Smooth muscle cell (in vitro differentiated cells): ENCODE results near the gene FNDC3B. TPM values are rescaled to one million over a fixed set of nuclear protein-coding genes. Genes with fewer than 3 reads are reported as not detected.

ENCODE experiments used
- DNase-seq: peaks from one replicate; lab custom pipeline; 2025; ENCODE audit not compliant: unreplicated experiment; lab: John Stamatoyannopoulos, UW
- H2AFZ ChIP-seq: fragments of 200-600 bp; sonication (generic); 2 replicates; pipeline ENCODE4 v1.6.0; 2016; ENCODE audit warnings: antibody characterized with exemption, low read depth, mild to moderate bottlenecking
- H3F3A ChIP-seq: fragments of 200-600 bp; sonication (generic); 2 replicates; pipeline ENCODE4 v1.6.0; 2017; ENCODE audit warnings: antibody characterized with exemption, low read depth
- H3K27ac ChIP-seq: fragments of 200-600 bp; sonication (generic); 2 replicates; pipeline ENCODE4 v1.5.1; 2016; ENCODE audit warnings: low read depth, mild to moderate bottlenecking
- H3K27me3 ChIP-seq: fragments of 200-600 bp; sonication (generic); 2 replicates; pipeline ENCODE4 v1.6.1; 2016; ENCODE audit warnings: low read depth, mild to moderate bottlenecking
- H3K36me3 ChIP-seq: fragments of 200-600 bp; sonication (generic); 2 replicates; pipeline ENCODE4 v1.5.1; 2016; ENCODE audit warnings: low read depth
- H3K4me1 ChIP-seq: fragments of 200-600 bp; sonication (generic); 2 replicates; pipeline ENCODE4 v1.5.1; 2016; ENCODE audit warnings: low read depth
- H3K4me2 ChIP-seq: fragments of 200-600 bp; sonication (generic); 2 replicates; pipeline ENCODE4 v1.6.0; 2016; ENCODE audit warnings: mild to moderate bottlenecking
- H3K4me3 ChIP-seq: fragments of 200-600 bp; sonication (generic); 2 replicates; pipeline ENCODE4 v1.5.1; 2016; ENCODE audit warnings: mild to moderate bottlenecking
- H3K79me2 ChIP-seq: fragments of 200-600 bp; sonication (generic); 2 replicates; pipeline ENCODE4 v1.6.0; 2016; ENCODE audit warnings: low read depth, mild to moderate bottlenecking
- H3K9ac ChIP-seq: fragments of 200-600 bp; sonication (generic); 2 replicates; pipeline ENCODE4 v1.6.0; 2016; ENCODE audit warnings: low read depth
- H3K9me3 ChIP-seq: fragments of 200-600 bp; sonication (generic); replicated peaks from 2 replicates; pipeline ENCODE4 v1.5.1; 2016; ENCODE audit warnings: low read depth
- H4K20me1 ChIP-seq: fragments of 200-600 bp; sonication (generic); 2 replicates; pipeline ENCODE4 v1.6.0; 2016; ENCODE audit warnings: low read depth
- WGBS: methylation state at CpG from one replicate; pipeline ENCODE4 v1.1.7; 2016; ENCODE audit warnings: low lambda C conversion rate; 5-methylcytosine and 5-hydroxymethylcytosine counted together
- polyA plus RNA-seq: library from polyadenylated mRNA; unstranded; fragments of >200 nt; fragmentation: Nextera tagmentation; extraction: Ambion mirVana; gene quantifications from 2 replicates; pipeline ENCODE4 v1.2.1, GENCODE V29; 2016
- total RNA-seq: library from RNA; depleted of rRNA; stranded (reverse); fragments of >200 nt; gene quantifications from 2 replicates; pipeline ENCODE4 v1.2.3, GENCODE V29; 2014
- TF ChIP-seq, protein P1 (sequence below): fragments of 200-600 bp; sonication (generic); IDR thresholded peaks from 2 replicates; pipeline ENCODE4 v1.5.1; 2017; ENCODE audit warnings: borderline replicate concordance, mild to moderate bottlenecking, antibody characterized with exemption; ENCODE audit not compliant: insufficient read depth, poor library complexity, severe bottlenecking

Gene FNDC3B
- total and polyA plus RNA-seq, 2 experiments from 2014 or later: 149 to 294 TPM

DNA sequence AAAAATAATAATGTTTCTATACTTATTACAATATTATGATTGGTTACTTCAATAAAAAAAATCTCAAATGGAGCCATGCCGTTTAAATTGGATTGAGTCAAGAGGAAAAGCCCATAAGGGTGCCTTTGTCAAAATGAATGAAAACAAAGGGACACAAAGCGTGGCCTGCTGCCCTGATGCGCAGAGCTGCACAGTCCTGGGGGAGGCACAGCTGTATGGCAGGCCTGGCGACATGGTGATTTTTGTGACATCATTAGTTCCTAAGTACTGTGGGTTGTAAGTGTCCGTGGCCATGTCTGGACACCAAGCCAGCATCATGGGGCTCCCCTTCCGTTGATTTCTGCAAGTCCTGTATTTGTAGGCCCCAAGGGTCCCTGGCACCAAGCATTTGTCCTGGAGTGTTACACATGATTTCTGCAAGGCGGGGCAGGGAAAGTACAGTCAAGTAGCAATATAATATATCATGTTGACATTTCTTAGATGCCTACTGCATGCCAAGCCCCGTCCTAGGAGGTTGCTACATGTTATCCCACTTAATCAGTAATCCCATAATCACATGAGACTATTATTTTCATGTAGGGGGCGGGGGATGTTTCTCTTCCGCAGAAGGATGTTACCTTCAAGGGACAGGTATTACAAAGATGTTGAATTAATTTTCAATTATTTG, 349.2 kb downstream of the FNDC3B start:
- H3F3A ChIP-seq: peaks cover 19% of the 10 kb centered on the region
- H2AFZ ChIP-seq: no peak overlapping the region
- no peaks in the 10 kb centered on the region for H3K27me3 ChIP-seq
- H3K9ac ChIP-seq: no peak overlapping the region
- no peaks in the 10 kb centered on the region for H3K9me3 ChIP-seq
- no peak overlapping the region for H3K4me2 ChIP-seq
- H3K79me2 ChIP-seq: peaks cover 48% of the 10 kb centered on the region
- 84% methylated on average over 10 of the region's 10 CpGs for WGBS
- peak overlapping the region; percentile 21 for H3K27ac ChIP-seq
- no peak overlapping the region for H3K4me3 ChIP-seq
- no peaks in the 10 kb centered on the region for H3K4me1 ChIP-seq
- peaks cover 6% of the 10 kb centered on the region for H3K36me3 ChIP-seq
- peaks cover 96% of the 10 kb centered on the region for H4K20me1 ChIP-seq
- DNase-seq: no peak
- TF ChIP-seq, protein P1, sequence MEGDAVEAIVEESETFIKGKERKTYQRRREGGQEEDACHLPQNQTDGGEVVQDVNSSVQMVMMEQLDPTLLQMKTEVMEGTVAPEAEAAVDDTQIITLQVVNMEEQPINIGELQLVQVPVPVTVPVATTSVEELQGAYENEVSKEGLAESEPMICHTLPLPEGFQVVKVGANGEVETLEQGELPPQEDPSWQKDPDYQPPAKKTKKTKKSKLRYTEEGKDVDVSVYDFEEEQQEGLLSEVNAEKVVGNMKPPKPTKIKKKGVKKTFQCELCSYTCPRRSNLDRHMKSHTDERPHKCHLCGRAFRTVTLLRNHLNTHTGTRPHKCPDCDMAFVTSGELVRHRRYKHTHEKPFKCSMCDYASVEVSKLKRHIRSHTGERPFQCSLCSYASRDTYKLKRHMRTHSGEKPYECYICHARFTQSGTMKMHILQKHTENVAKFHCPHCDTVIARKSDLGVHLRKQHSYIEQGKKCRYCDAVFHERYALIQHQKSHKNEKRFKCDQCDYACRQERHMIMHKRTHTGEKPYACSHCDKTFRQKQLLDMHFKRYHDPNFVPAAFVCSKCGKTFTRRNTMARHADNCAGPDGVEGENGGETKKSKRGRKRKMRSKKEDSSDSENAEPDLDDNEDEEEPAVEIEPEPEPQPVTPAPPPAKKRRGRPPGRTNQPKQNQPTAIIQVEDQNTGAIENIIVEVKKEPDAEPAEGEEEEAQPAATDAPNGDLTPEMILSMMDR: no peak

DNA sequence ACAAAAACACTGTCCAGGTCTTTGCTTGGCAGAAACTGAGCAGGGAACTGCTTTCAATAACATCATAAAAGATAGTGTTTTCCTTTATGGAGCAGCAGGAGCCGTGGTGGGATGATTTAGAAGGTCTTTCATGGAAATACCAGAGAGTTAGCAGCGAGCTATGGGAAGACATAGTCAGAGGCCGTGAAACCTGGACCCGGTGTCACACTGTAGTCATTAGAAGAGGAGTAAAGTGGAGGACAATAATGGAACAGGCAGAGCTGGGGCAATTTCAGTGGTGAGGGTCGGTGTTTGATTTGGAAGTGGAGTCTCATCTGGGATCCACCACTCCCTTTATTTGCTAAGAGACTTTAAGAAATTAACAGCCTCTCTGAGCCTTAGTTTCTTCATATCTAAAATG, 351.4 kb downstream of the FNDC3B start:
- Histone ChIP-seq H3K79me2 (peaks cover 49% of the 10 kb centered on the region), H3K4me2 (no peak overlapping the region), H3K4me3 (no peak overlapping the region), H3K36me3 (peaks cover 9% of the 10 kb centered on the region), H3F3A (peaks cover 26% of the 10 kb centered on the region), H3K9ac (no peak overlapping the region), H3K27me3 (no peaks in the 10 kb centered on the region), H3K27ac (peak overlapping the region; percentile 32), H2AFZ (no peak overlapping the region), H3K4me1 (no peaks in the 10 kb centered on the region), H4K20me1 (peaks cover 94% of the 10 kb centered on the region), H3K9me3 (no peaks in the 10 kb centered on the region)
- TF ChIP-seq, protein P1: no peak
- no peak for DNase-seq
- 87% methylated on average over 5 of the region's 5 CpGs for WGBS

DNA sequence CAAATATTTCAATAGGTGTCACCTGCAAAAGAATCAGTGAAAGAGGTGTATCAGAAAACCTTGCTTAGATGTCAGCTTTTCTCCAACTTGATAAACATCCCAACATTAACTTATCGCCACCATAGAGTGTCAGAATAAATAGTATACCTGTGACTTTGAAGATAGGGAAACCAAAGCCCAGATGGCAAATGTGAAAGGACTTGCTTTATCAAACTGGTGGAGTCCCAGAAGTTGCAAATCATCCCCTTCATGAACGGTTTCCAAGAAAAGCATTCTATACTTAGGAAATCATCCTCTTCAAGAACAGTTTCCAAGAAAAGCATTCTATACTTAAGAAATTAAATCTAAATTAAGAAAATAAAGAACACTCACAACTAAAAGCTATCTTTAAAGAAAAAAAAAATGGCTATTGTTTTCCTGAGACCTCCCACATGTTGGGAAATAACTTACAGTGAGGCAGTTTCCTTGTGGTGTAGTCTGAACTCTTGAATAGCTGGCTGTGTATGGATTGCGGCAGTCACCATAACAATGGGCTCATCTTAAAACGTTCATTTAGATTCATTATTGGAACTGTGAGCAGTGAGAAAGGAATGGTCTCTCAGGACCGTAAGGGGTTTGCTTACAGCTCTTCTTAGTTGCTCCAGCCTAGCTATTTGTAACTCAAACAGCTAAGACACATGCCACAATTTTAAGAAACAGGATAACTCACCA, 352.4 kb downstream of the FNDC3B start:
- Histone ChIP-seq H3K36me3 (peaks cover 9% of the 10 kb centered on the region), H4K20me1 (peaks cover 96% of the 10 kb centered on the region), H3K27ac (peak overlapping the region; percentile 35), H3K4me1 (no peaks in the 10 kb centered on the region), H3K4me3 (no peak overlapping the region), H3K4me2 (no peak overlapping the region), H3K27me3 (no peaks in the 10 kb centered on the region), H3K79me2 (peaks cover 53% of the 10 kb centered on the region), H3K9ac (no peak overlapping the region), H3K9me3 (no peaks in the 10 kb centered on the region), H2AFZ (no peak overlapping the region), H3F3A (peaks cover 30% of the 10 kb centered on the region)
- no peak for DNase-seq
- 88% methylated on average over 5 of the region's 5 CpGs for WGBS
- TF ChIP-seq, protein P1: no peak
